OCI-LY3 (cell line): ENCODE results near the gene PEPD.

Experiments used
- CTCF ChIP-seq: fragments of 200-600, 300-600 bp; sonication (generic); IDR thresholded peaks from 2 replicates; pipeline ENCODE4 v1.5.1; 2014; ENCODE audit warnings: antibody characterized with exemption, low read length, low read depth
- EZH2phosphoT487 ChIP-seq: fragments of 200-600 bp; shearing (Covaris generic); IDR thresholded peaks from 2 replicates; pipeline ENCODE4 v1.6.1; 2018; ENCODE audit warnings: antibody characterized with exemption, mixed run types, low read depth

GRCh38 chr19:33453265-33453664 is 68.3 kb downstream of the PEPD start:
- TF ChIP-seq CTCF (no peak), EZH2phosphoT487 (no peak)
